Vagina (tissue), 2 donors: ENCODE data around the gene KCNK10. TPM values are rescaled to one million over a fixed set of nuclear protein-coding genes. Genes with fewer than 3 reads are reported as not detected.

ENCODE experiments used
- DNase-seq, 2 donors: peaks; one replicate each; pipeline ENCODE4 v3.0.0-alpha.2; 2017; ENCODE audit errors: extremely low spot score in 2 of 2
- H3K27ac ChIP-seq: fragments of 200-600 bp; sonication (generic); one replicate; pipeline ENCODE4 v1.5.1; 2019
- H3K27me3 ChIP-seq: fragments of 200-600 bp; sonication (generic); one replicate; pipeline ENCODE4 v1.5.1; 2019
- H3K36me3 ChIP-seq, 2 donors: fragments of 200-600 bp; sonication (generic); one replicate each; pipeline ENCODE4 v1.5.1; 2017 to 2019
- H3K4me1 ChIP-seq: fragments of 200-600 bp; sonication (generic); one replicate; pipeline ENCODE4 v1.5.1; 2019
- H3K4me3 ChIP-seq, 2 donors: fragments of 200-600 bp; sonication (generic); 1 replicate in 1 of 2; 2 replicates in 1 of 2; pipeline ENCODE4 v1.5.1; 2016 to 2019
- H3K9me3 ChIP-seq: fragments of 200-600 bp; sonication (generic); one replicate; pipeline ENCODE4 v1.5.1; 2019
- POLR2A ChIP-seq, 2 donors: fragments of 450-650 bp; IDR thresholded peaks; one replicate each; pipeline ENCODE4 v1.6.1; 2017; ENCODE audit warnings: antibody characterized with exemption in 2 of 2, mild to moderate bottlenecking in 2 of 2, moderate library complexity in 2 of 2
- POLR2AphosphoS5 ChIP-seq, 2 donors: sonication (generic); formaldehyde crosslinking; IDR thresholded peaks; one replicate each; pipeline ENCODE4 v1.9.0; 2017; ENCODE audit warnings: antibody characterized with exemption in 2 of 2, mild to moderate bottlenecking in 2 of 2, low read depth in 1 of 2; ENCODE audit not compliant: insufficient read depth in 1 of 2
- intact Hi-C: fragments of 100-400 bp; cut with DNase I; formaldehyde crosslinking; loops from one replicate; pipeline ENCODE4 v1.15.1; 2023
- total RNA-seq: library from RNA; depleted of rRNA; stranded (reverse); fragments of >200 nt; gene quantifications from one replicate; pipeline ENCODE4 v1.2.3, GENCODE V29; 2016
- TF ChIP-seq, protein P1 (sequence below), 3 experiments: fragments of 450-650 bp in 2 of 3; fragments of 200-600 bp in 1 of 3; sonication (generic) in 1 of 3; IDR thresholded peaks; one replicate each; pipeline ENCODE4 v1.5.1; 2017 to 2019; ENCODE audit warnings: antibody characterized with exemption in 3 of 3, mild to moderate bottlenecking in 2 of 3, moderate library complexity in 2 of 3

Gene KCNK10
- total RNA-seq, 1 donor from 2014 or later, result 0.25 TPM

DNA sequence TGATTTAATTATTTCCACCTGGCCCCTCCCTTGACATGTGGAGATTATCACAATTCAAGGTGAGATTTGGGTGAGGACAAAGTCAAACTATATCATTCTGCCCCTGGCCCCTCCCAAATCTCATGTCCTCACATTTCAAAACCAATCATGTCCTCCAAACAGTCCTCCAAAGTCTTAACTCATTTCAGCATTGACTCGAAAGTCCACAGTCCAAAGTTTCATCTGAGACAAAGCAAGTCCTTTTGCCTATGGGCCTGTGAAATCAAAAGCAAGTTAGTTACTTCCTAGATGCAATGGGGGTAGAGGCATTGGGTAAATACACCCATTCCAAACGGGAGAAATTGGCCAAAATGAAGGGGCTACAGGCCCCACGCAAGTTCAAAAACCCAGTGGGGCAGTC lies 31.3 kb upstream of the KCNK10 start:
- H3K27me3 ChIP-seq, result no peaks in the 10 kb centered on the region
- TF ChIP-seq POLR2A (IDR thresholded peaks at IDR 0.05) (no peak), POLR2AphosphoS5 (IDR thresholded peaks at IDR 0.05; ENCODE audit: insufficient read depth in 1 of 2, low read depth in 1 of 2) (no peak)
- TF ChIP-seq, protein P1, sequence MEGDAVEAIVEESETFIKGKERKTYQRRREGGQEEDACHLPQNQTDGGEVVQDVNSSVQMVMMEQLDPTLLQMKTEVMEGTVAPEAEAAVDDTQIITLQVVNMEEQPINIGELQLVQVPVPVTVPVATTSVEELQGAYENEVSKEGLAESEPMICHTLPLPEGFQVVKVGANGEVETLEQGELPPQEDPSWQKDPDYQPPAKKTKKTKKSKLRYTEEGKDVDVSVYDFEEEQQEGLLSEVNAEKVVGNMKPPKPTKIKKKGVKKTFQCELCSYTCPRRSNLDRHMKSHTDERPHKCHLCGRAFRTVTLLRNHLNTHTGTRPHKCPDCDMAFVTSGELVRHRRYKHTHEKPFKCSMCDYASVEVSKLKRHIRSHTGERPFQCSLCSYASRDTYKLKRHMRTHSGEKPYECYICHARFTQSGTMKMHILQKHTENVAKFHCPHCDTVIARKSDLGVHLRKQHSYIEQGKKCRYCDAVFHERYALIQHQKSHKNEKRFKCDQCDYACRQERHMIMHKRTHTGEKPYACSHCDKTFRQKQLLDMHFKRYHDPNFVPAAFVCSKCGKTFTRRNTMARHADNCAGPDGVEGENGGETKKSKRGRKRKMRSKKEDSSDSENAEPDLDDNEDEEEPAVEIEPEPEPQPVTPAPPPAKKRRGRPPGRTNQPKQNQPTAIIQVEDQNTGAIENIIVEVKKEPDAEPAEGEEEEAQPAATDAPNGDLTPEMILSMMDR (IDR thresholded peaks at IDR 0.05), result no peak
- H3K27ac ChIP-seq, result no peak overlapping the region
- no peak for DNase-seq
- no peaks in the 10 kb centered on the region for H3K9me3 ChIP-seq
- H3K4me1 ChIP-seq, result no peaks in the 10 kb centered on the region
- no peaks in the 10 kb centered on the region for H3K36me3 ChIP-seq
- intact Hi-C loops, result no loop called here
- no peak overlapping the region for H3K4me3 ChIP-seq

DNA sequence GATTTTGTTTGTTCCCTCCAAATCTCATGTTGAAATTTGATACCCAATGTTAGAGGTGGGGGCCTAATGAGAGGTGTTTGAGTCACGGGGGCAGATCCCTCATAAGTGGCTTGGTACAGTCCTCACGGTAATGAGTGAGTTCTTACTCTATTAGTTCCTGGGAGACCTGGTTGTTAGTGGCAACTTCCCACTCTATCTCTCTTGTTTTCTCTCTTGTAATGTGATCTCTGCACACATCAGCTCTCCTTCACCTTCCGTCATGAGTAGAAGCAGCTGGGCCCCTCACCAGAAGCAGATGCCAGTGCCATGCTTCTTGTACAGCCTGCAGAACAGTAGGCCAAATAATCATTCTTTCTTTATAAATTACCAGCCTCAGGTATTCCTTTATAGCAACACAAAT lies 29.6 kb upstream of the KCNK10 start:
- no peak overlapping the region for H3K4me3 ChIP-seq
- no peaks in the 10 kb centered on the region for H3K36me3 ChIP-seq
- H3K27ac ChIP-seq, result no peak overlapping the region
- H3K9me3 ChIP-seq, result no peaks in the 10 kb centered on the region
- no peaks in the 10 kb centered on the region for H3K4me1 ChIP-seq
- intact Hi-C loops, result no loop called here
- DNase-seq, result no peak
- TF ChIP-seq POLR2AphosphoS5 (IDR thresholded peaks at IDR 0.05; ENCODE audit: insufficient read depth in 1 of 2, low read depth in 1 of 2), result no peak
- no peak for TF ChIP-seq POLR2A (IDR thresholded peaks at IDR 0.05)
- TF ChIP-seq, protein P1 (IDR thresholded peaks at IDR 0.05), result no peak
- no peaks in the 10 kb centered on the region for H3K27me3 ChIP-seq

DNA sequence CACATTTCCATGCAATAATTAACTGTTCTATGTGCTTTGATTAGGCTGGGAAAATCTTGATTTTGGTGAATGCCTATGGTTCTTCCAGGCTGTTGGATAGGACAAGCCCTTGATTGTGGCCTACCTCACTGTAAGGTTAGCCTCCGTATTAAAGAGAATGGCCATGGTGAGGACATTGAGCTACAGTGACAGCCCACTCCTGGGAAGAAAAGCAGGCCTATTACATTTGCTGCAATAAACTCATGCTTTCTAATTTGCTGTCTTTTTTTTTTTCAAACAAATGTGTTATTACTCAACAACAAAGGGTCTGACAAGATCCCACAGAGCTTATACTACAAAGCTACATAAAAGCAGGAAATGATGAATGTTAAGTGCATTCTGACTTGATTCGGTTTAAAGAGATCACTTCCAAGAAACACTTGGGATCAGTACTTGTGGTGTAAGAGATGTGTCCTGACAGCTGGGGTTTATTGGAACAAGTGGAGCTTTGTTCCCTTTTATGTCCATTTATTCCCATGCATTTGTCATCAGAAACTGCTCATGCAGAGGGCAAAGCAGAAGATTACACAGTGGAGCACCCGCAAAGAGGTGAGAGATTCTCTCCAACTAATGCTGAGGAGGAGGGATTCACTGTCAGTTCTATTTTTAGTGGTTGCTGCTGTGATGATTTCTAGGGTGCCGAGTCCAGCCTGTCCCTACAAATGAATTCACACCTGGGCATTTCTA lies 29.1 kb upstream of the KCNK10 start:
- no peaks in the 10 kb centered on the region for H3K27me3 ChIP-seq
- H3K4me1 ChIP-seq, result no peaks in the 10 kb centered on the region
- H3K27ac ChIP-seq, result no peak overlapping the region
- intact Hi-C loops, result no loop called here
- H3K9me3 ChIP-seq, result no peaks in the 10 kb centered on the region
- no peak for DNase-seq
- no peak overlapping the region for H3K4me3 ChIP-seq
- H3K36me3 ChIP-seq, result no peaks in the 10 kb centered on the region
- TF ChIP-seq POLR2AphosphoS5 (IDR thresholded peaks at IDR 0.05; ENCODE audit: insufficient read depth in 1 of 2, low read depth in 1 of 2) (no peak), POLR2A (IDR thresholded peaks at IDR 0.05) (no peak)
- TF ChIP-seq, protein P1 (IDR thresholded peaks at IDR 0.05), result no peak

DNA sequence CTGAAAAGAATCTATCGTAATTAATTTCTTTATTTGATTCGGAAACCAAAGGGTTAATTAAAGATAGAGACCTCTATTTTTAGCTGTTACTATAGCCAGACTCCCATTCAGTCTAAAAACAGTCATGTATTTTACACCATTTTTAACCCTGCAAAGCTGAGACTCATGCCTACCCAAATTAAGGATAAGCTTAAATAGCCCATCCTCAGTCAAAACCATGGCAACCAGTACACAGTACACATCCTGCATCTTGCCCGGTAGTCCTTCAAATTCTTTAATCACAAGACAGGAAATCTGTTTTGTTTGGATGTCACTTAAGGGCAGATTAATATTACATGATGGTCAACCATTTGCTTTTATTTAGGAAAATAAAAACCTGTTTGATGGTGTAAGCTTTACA lies 25.5 kb upstream of the KCNK10 start:
- H3K4me1 ChIP-seq, result no peaks in the 10 kb centered on the region
- DNase-seq, result no peak

More for the DNA sequence above, 25.5 kb upstream of the KCNK10 start:
- TF ChIP-seq POLR2A (IDR thresholded peaks at IDR 0.05) (no peak), POLR2AphosphoS5 (IDR thresholded peaks at IDR 0.05; ENCODE audit: insufficient read depth in 1 of 2, low read depth in 1 of 2) (no peak)
- TF ChIP-seq, protein P1 (IDR thresholded peaks at IDR 0.05), result no peak
- no peak overlapping the region for H3K4me3 ChIP-seq
- H3K27me3 ChIP-seq, result no peaks in the 10 kb centered on the region
- H3K9me3 ChIP-seq, result no peaks in the 10 kb centered on the region
- intact Hi-C loops, result no loop called here
- H3K36me3 ChIP-seq, result no peaks in the 10 kb centered on the region
- no peak overlapping the region for H3K27ac ChIP-seq
